Measurements from ENCODE around the gene SUPT3H. TPM values are rescaled to one million over a fixed set of nuclear protein-coding genes. Genes with fewer than 3 reads are reported as not detected.

SUPT3H gene
- total RNA-seq (10 to 100 TPM in 4 of 5 experiments, 1 to 10 TPM in 1; 10.0 to 16.0 (median 12.7) TPM), polyA plus RNA-seq (10 to 100 TPM in 1 of 2 donors, 1 to 10 TPM in 1; 8.0 to 15.5 TPM), total RNA-seq (22.2 reads per million, percentile 53 among the genes with 10 or more reads in this experiment)

- ChIA-PET POLR2A (interaction anchor here (0.6 to 3.0 kb wide), 26 partner anchors 9 to 680 kb away, joined by 3 to 17 read pairs (median 4); partner anchors contain the start of gene RUNX2), CTCF (interaction anchor here (0.6 to 1.4 kb wide), 15 partner anchors 42 to 985 kb away, joined by 3 to 7 read pairs (median 3); no protein-coding TSS in a partner anchor)
- H3K9me3 Mint-ChIP-seq: peaks cover 0 to 5% (median 0%) of the 10 kb centered on the region in 11 donors
- DNase-seq (peak; percentile 87 to 96 (median 89)), ATAC-seq (peak; percentile 90)
- Histone ChIP-seq H3K27ac (ENCODE audit: low read depth, low read length) (peak within 1 kb of the TSS; percentile 86), H3K27me3 (ENCODE audit: control insufficient read depth in 2 of 2, insufficient read depth in 2 of 2, low read length in 2 of 2) (no peaks in the 10 kb centered on the region), H3K36me3 (ENCODE audit: control insufficient read depth in 2 of 3, insufficient read depth in 3 of 3, low read length in 3 of 3) (peaks cover 0 to 6% (median 0%) of the 10 kb centered on the region in 3 experiments), H3K4me1 (ENCODE audit: control insufficient read depth in 2 of 2, insufficient read depth in 2 of 2, low read length in 2 of 2) (peaks cover 0 to 14% of the 10 kb centered on the region in 2 donors), H3K9me3 (ENCODE audit: control insufficient read depth in 2 of 3, low read length in 3 of 3) (no peaks in the 10 kb centered on the region), H3K4me3 (ENCODE audit: low read length) (peak within 1 kb of the TSS; percentile 75)
- H3K4me3 Mint-ChIP-seq: peak within 1 kb of the TSS; percentile 89 to 100 (median 98)
- H3K36me3 Mint-ChIP-seq: peaks cover 0 to 3% (median 0%) of the 10 kb centered on the region in 5 donors
- H3K27me3 Mint-ChIP-seq: no peaks in the 10 kb centered on the region
- H3K27ac Mint-ChIP-seq: peak within 1 kb of the TSS; percentile 96 to 100 (median 98)
- H3K4me1 Mint-ChIP-seq: peaks cover 14 to 35% (median 28%) of the 10 kb centered on the region in 7 donors
- intact Hi-C loops (cut with micrococcal nuclease): loop anchor here (1.0 to 10.0 kb wide), 22 partner anchors 43 to 751 kb away; partner anchors contain the start of gene ENPP4 (in 1 of the 2)
Measured at GRCh38 chr6:45377554-45378333, at the start of gene SUPT3H. Gene SUPT3H, minus strand, starts transcription at chr6:45377934.

DNA sequence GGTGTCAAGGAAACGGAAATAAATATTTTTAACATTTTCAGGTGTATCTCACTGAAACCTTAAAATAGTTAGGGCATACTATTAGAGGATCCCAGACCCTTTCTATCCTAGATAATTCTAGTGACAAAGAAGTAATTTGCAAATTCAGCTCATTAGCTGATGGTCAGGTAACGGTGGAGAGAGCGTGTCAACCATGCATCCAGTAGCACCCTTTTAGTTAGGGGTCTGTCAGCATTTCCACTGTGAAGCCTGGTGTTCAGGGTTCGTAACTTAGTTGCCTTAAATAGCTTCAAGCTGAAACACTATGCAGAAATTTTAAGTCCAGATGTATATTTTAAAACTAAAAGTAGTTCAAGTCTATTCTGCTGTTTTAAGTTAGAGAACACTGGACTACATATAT lies 48.5 kb upstream of the SUPT3H start:
- ATAC-seq: no peak
- no peak overlapping the region for H3K27ac ChIP-seq (ENCODE audit: low read depth, low read length)
- no peaks in the 10 kb centered on the region for H3K9me3 ChIP-seq (ENCODE audit: control insufficient read depth in 2 of 3, low read length in 3 of 3)
- Mint-ChIP-seq H3K36me3 (peaks cover 0 to 16% (median 0%) of the 10 kb centered on the region in 5 donors), H3K27ac (no peak overlapping the region), H3K4me1 (peaks cover 29 to 58% (median 51%) of the 10 kb centered on the region in 7 donors), H3K27me3 (peaks cover 0 to 28% (median 4%) of the 10 kb centered on the region in 5 donors), H3K4me3 (no peak overlapping the region), H3K9me3 (peaks cover 0 to 2% (median 0%) of the 10 kb centered on the region in 11 donors)
- intact Hi-C loops (cut with micrococcal nuclease): loop anchor here in 1 of 2 donors (10.0 kb wide), 1 partner anchor 589 kb away; the partner anchor contains the start of gene CLIC5
- CTCF ChIA-PET: interaction anchor here (1.0 to 2.4 kb wide), 2 partner anchors 11 to 288 kb away, joined by 3 to 8 read pairs; no protein-coding TSS in a partner anchor
- POLR2A ChIA-PET: interaction anchor here (0.6 to 0.8 kb wide), 3 partner anchors 19 to 769 kb away, joined by 3 read pairs; no protein-coding TSS in a partner anchor
- peaks cover 0 to 5% of the 10 kb centered on the region in 2 donors for H3K27me3 ChIP-seq (ENCODE audit: control insufficient read depth in 2 of 2, insufficient read depth in 2 of 2, low read length in 2 of 2)
- H3K36me3 ChIP-seq (ENCODE audit: control insufficient read depth in 2 of 3, insufficient read depth in 3 of 3, low read length in 3 of 3): peaks cover 0 to 4% (median 0%) of the 10 kb centered on the region in 3 experiments
- peaks cover 13% of the 10 kb centered on the region in 2 donors for H3K4me1 ChIP-seq (ENCODE audit: control insufficient read depth in 2 of 2, insufficient read depth in 2 of 2, low read length in 2 of 2)
- no peak for DNase-seq
- H3K4me3 ChIP-seq (ENCODE audit: low read length): no peak overlapping the region

- CTCF ChIA-PET: interaction anchor here (0.7 to 2.4 kb wide), 3 partner anchors 268 to 768 kb away, joined by 3 to 8 read pairs (median 4); no protein-coding TSS in a partner anchor
- POLR2A ChIA-PET: interaction anchor here (0.7 kb wide), 1 partner anchor 724 kb away, joined by 3 read pairs; no protein-coding TSS in a partner anchor
- Mint-ChIP-seq H3K4me3 (peak overlapping the region; percentile 64 to 99 (median 94)), H3K9me3 (peaks cover 0 to 2% (median 0%) of the 10 kb centered on the region in 11 donors), H3K27ac (peak overlapping the region in 8 of 9 donors; percentile 8 to 85 (median 66)), H3K36me3 (peaks cover 0 to 9% (median 0%) of the 10 kb centered on the region in 5 donors), H3K4me1 (peaks cover 28 to 63% (median 54%) of the 10 kb centered on the region in 7 donors), H3K27me3 (peaks cover 0 to 41% (median 22%) of the 10 kb centered on the region in 5 donors)
- Histone ChIP-seq H3K4me1 (ENCODE audit: control insufficient read depth in 2 of 2, insufficient read depth in 2 of 2, low read length in 2 of 2) (peaks cover 26 to 29% of the 10 kb centered on the region in 2 donors), H3K9me3 (ENCODE audit: control insufficient read depth in 2 of 3, low read length in 3 of 3) (no peaks in the 10 kb centered on the region), H3K36me3 (ENCODE audit: control insufficient read depth in 2 of 3, insufficient read depth in 3 of 3, low read length in 3 of 3) (peaks cover 0 to 4% (median 0%) of the 10 kb centered on the region in 3 experiments), H3K27ac (ENCODE audit: low read depth, low read length) (no peak overlapping the region), H3K4me3 (ENCODE audit: low read length) (peak overlapping the region; percentile 30), H3K27me3 (ENCODE audit: control insufficient read depth in 2 of 2, insufficient read depth in 2 of 2, low read length in 2 of 2) (peaks cover 8% of the 10 kb centered on the region in 2 donors)
- no peak for ATAC-seq
- peak in 1 of 9 donors; percentile 45 for DNase-seq
- intact Hi-C loops (cut with micrococcal nuclease): loop anchor here (2.0 to 10.0 kb wide), 10 partner anchors 14 to 947 kb away; partner anchors contain the start of gene CLIC5 (in 1 of the 2)
Measured at GRCh38 chr6:45424451-45424861, 46.7 kb upstream of the SUPT3H start.

DNA sequence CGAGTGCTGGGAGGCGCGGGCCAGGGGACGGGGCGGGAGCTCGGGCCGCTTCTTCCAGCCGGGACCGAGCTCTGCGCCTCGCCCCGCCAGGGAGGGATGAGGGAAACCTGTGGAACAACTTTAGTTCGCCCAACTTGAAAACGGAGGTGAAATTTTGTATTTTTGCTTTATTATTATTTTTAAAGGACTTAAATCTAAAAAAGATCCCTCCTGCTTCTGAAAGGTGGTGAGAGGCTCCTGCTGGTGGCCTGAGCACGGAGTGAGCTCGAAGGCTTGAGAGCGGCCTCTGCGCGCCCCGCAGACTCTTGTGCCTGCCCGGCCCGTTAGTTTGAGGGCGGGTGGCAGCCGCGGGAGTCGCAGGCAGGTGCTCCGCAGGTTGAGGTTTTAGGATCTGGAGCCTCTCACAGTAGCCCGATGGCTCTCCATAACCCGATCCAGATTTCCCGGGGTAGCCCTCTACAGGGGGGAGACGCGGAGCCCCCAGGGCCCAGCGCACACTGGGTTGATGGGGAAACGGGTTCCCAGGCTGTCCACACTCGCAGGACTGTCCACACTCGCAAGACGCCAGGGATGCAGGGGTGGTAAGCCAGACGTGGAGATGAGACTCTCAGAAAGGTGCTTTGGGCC lies 46.2 kb upstream of the SUPT3H start:
- intact Hi-C loops (cut with micrococcal nuclease): loop anchor here (1.0 to 10.0 kb wide), 12 partner anchors 7 to 947 kb away; partner anchors contain the start of gene CLIC5 (in 1 of the 2)
- Mint-ChIP-seq H3K9me3 (peaks cover 0 to 2% (median 0%) of the 10 kb centered on the region in 11 donors), H3K4me1 (peaks cover 27 to 63% (median 55%) of the 10 kb centered on the region in 7 donors), H3K27ac (peak overlapping the region in 7 of 9 donors; percentile 43 to 85 (median 67)), H3K36me3 (peaks cover 0 to 6% (median 0%) of the 10 kb centered on the region in 5 donors), H3K27me3 (peaks cover 0 to 45% (median 26%) of the 10 kb centered on the region in 5 donors), H3K4me3 (peak overlapping the region; percentile 64 to 99 (median 94))
- Histone ChIP-seq H3K27ac (ENCODE audit: low read depth, low read length) (peak overlapping the region; percentile 44), H3K4me1 (ENCODE audit: control insufficient read depth in 2 of 2, insufficient read depth in 2 of 2, low read length in 2 of 2) (peaks cover 26 to 29% of the 10 kb centered on the region in 2 donors), H3K36me3 (ENCODE audit: control insufficient read depth in 2 of 3, insufficient read depth in 3 of 3, low read length in 3 of 3) (peaks cover 0 to 4% (median 0%) of the 10 kb centered on the region in 3 experiments), H3K4me3 (ENCODE audit: low read length) (peak overlapping the region; percentile 83), H3K27me3 (ENCODE audit: control insufficient read depth in 2 of 2, insufficient read depth in 2 of 2, low read length in 2 of 2) (peaks cover 8% of the 10 kb centered on the region in 2 donors), H3K9me3 (ENCODE audit: control insufficient read depth in 2 of 3, low read length in 3 of 3) (no peaks in the 10 kb centered on the region)
- peak in 3 of 9 donors; percentile 11 to 25 (median 19) for DNase-seq
- no peak for ATAC-seq
- POLR2A ChIA-PET: interaction anchor here (0.6 to 1.0 kb wide), 5 partner anchors 9 to 769 kb away, joined by 3 to 4 read pairs (median 3); no protein-coding TSS in a partner anchor
- CTCF ChIA-PET: no interaction called here

DNA sequence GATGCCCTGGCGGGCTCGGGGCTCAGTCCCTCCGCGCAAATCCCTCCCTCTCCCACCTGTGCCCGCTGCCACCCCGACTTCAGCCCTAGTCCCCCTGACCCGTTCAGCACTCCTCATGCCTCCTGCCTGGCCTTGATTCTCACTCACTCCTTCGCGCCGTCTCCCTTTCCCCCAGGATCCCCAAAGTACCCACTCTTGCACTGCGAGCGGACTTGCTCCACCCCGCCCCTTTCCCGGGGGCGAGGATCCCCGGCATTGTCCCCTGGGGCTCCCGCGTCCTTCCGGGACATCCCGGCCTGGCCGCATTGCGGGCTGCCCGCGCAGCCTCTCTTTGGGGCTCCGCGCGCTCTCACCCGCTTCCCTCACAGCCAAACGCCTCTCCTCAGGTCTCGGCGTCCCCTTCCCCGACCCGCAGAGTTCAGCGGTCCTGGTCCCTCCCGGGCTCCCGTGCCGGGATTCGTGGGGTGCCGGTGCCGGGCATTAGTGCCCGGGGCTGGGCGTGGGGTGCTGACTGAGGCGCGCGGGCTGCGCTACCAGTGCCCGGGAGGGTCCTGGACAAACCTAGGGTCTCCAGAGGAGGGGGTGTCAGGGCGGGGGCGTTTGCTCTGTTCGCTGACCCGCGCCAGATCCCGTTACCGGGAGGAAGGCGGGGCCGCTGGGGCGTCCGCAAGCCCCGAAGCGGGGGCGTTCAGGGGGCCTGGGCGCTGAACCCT lies 45.5 kb upstream of the SUPT3H start:
- Histone ChIP-seq H3K4me3 (ENCODE audit: low read length) (peak overlapping the region; percentile 83), H3K4me1 (ENCODE audit: control insufficient read depth in 2 of 2, insufficient read depth in 2 of 2, low read length in 2 of 2) (peaks cover 22 to 26% of the 10 kb centered on the region in 2 donors), H3K9me3 (ENCODE audit: control insufficient read depth in 2 of 3, low read length in 3 of 3) (no peaks in the 10 kb centered on the region), H3K36me3 (ENCODE audit: control insufficient read depth in 2 of 3, insufficient read depth in 3 of 3, low read length in 3 of 3) (peaks cover 0 to 4% (median 0%) of the 10 kb centered on the region in 3 experiments), H3K27me3 (ENCODE audit: control insufficient read depth in 2 of 2, insufficient read depth in 2 of 2, low read length in 2 of 2) (peaks cover 8% of the 10 kb centered on the region in 2 donors), H3K27ac (ENCODE audit: low read depth, low read length) (peak overlapping the region; percentile 44)
- Mint-ChIP-seq H3K27ac (peak overlapping the region in 8 of 9 donors; percentile 36 to 90 (median 76)), H3K4me1 (peaks cover 20 to 57% (median 48%) of the 10 kb centered on the region in 7 donors), H3K27me3 (peaks cover 0 to 47% (median 26%) of the 10 kb centered on the region in 5 donors), H3K36me3 (peaks cover 0 to 6% (median 0%) of the 10 kb centered on the region in 5 donors), H3K9me3 (peaks cover 0 to 2% (median 0%) of the 10 kb centered on the region in 11 donors), H3K4me3 (peak overlapping the region; percentile 91 to 99 (median 94))
- peak in 6 of 9 donors; percentile 15 to 67 (median 24) for DNase-seq
- intact Hi-C loops (cut with micrococcal nuclease): loop anchor here (1.0 to 10.0 kb wide), 9 partner anchors 8 to 946 kb away; partner anchors contain the start of gene CLIC5 (in 1 of the 2)
- ChIA-PET CTCF (interaction anchor here (2.4 kb wide), 1 partner anchor 291 kb away, joined by 10 read pairs; no protein-coding TSS in a partner anchor), POLR2A (interaction anchor here (0.6 to 4.1 kb wide), 5 partner anchors 8 to 768 kb away, joined by 3 to 21 read pairs (median 3); no protein-coding TSS in a partner anchor)
- peak; percentile 20 for ATAC-seq

Measured in naive thymus-derived CD4-positive, alpha-beta T cell (primary cell).